B cell (primary cell): ENCODE results near the gene SUB1. TPM values are rescaled to one million over a fixed set of nuclear protein-coding genes. Genes with fewer than 3 reads are reported as not detected.

Source experiments
- ATAC-seq: fragments of 200-7000 bp; cut with Tn5 transposase; one replicate; pipeline ENCODE4 v1.10.0; 2021; ENCODE audit warnings: low read depth, mild to moderate bottlenecking, moderate number of reproducible peaks, moderate library complexity
- CTCF ChIA-PET: fragments of 350-600 bp; sonication (Branson Sonifier 250); formaldehyde crosslinking; loops from one replicate; lab custom pipeline; 2021; ENCODE audit warnings: antibody characterized with exemption, inconsistent platforms; lab: Charles Lee
- POLR2A ChIA-PET: fragments of 350-600 bp; sonication (Branson Sonifier 250); formaldehyde crosslinking; loops from one replicate; lab custom pipeline; 2021; ENCODE audit warnings: antibody characterized with exemption; lab: Charles Lee
- DNase-seq: peaks from one replicate; pipeline ENCODE4 v3.0.0; 2013
- H2AFZ ChIP-seq: 2 replicates; pipeline ENCODE4 v1.6.1; 2012; ENCODE audit warnings: mild to moderate bottlenecking, low read depth, low read length; ENCODE audit not compliant: insufficient read depth, poor library complexity, severe bottlenecking
- H3K27ac ChIP-seq, 2 donors: 1 replicate in 1 of 2; 2 replicates in 1 of 2; pipeline ENCODE4 v1.5.1; 2012 to 2013; ENCODE audit warnings: low read length in 2 of 2, mild to moderate bottlenecking in 2 of 2, moderate library complexity in 1 of 2
- H3K27me3 ChIP-seq, 4 experiments: fragments of 200-600 bp in 1 of 4; sonication (generic) in 1 of 4; replicated peaks in 1 of 4; 1 replicate in 2 of 4; 2 replicates in 2 of 4; pipeline versions ENCODE4 v1.6.1 to v1.7.0; 2013 to 2016; ENCODE audit warnings: low read length in 3 of 4, mild to moderate bottlenecking in 2 of 4, mixed read lengths in 1 of 4, moderate library complexity in 1 of 4; ENCODE audit not compliant: insufficient read depth in 4 of 4, control insufficient read depth in 3 of 4; ENCODE audit errors: control extremely low read depth in 1 of 4
- H3K36me3 ChIP-seq, 2 experiments: replicated peaks in 1 of 2; 1 replicate in 1 of 2; 2 replicates in 1 of 2; pipeline versions ENCODE4 v1.6.1 to v1.7.1; 2013; ENCODE audit warnings: low read length in 1 of 2; ENCODE audit not compliant: insufficient read depth in 2 of 2, control insufficient read depth in 1 of 2; ENCODE audit errors: control extremely low read depth in 1 of 2, extremely low read depth in 1 of 2
- H3K4me1 ChIP-seq, 2 donors: fragments of 200-600 bp in 1 of 2; sonication (generic) in 1 of 2; 1 replicate in 1 of 2; 2 replicates in 1 of 2; pipeline versions ENCODE4 v1.5.1 to v1.6.1; 2013 to 2017; ENCODE audit warnings: low read length in 2 of 2; ENCODE audit not compliant: control insufficient read depth in 2 of 2, insufficient read depth in 2 of 2
- H3K4me2 ChIP-seq: replicated peaks from 2 replicates; pipeline ENCODE3; 2012; ENCODE audit warnings: mild to moderate bottlenecking, low read depth, low read length; ENCODE audit not compliant: poor library complexity, severe bottlenecking
- H3K4me3 ChIP-seq, 5 experiments: fragments of 200-600 bp in 1 of 5; sonication (generic) in 1 of 5; 1 replicate in 3 of 5; 2 replicates in 2 of 5; pipeline versions ENCODE4 v1.5.1 to v1.7.0; 2011 to 2016; ENCODE audit warnings: low read length in 4 of 5, mild to moderate bottlenecking in 4 of 5, low read depth in 2 of 5, control low read depth in 1 of 5, moderate library complexity in 1 of 5; ENCODE audit not compliant: insufficient read depth in 1 of 5; ENCODE audit errors: control extremely low read depth in 1 of 5, extremely low read depth in 1 of 5
- H3K79me2 ChIP-seq: fragments of 200-600 bp; sonication (generic); one replicate; pipeline ENCODE4 v1.6.0; 2016; ENCODE audit warnings: low read length; ENCODE audit not compliant: control insufficient read depth, insufficient read depth
- H3K9ac ChIP-seq: fragments of 200-600 bp; sonication (generic); 2 replicates; pipeline ENCODE4 v1.6.1; 2017; ENCODE audit warnings: mild to moderate bottlenecking, low read length, moderate library complexity
- H3K9me3 ChIP-seq, 3 donors: one replicate each; pipeline versions ENCODE4 v1.6.1 to v1.7.1; 2013; ENCODE audit warnings: low read length in 2 of 3; ENCODE audit not compliant: control insufficient read depth in 2 of 3, insufficient read depth in 1 of 3; ENCODE audit errors: control extremely low read depth in 1 of 3
- H4K20me1 ChIP-seq: 2 replicates; pipeline ENCODE4 v1.6.0; 2012; ENCODE audit warnings: mild to moderate bottlenecking, low read length; ENCODE audit not compliant: insufficient read depth, control insufficient read depth, poor library complexity, severe bottlenecking
- H3K27ac Mint-ChIP-seq: one replicate; pipeline ENCODE4 v1.8.0; 2021; ENCODE audit warnings: mixed read lengths
- H3K27me3 Mint-ChIP-seq: one replicate; pipeline ENCODE4 v1.8.0; 2021; ENCODE audit warnings: mixed read lengths
- H3K4me1 Mint-ChIP-seq: one replicate; pipeline ENCODE4 v1.8.0; 2021; ENCODE audit warnings: mixed read lengths
- H3K4me3 Mint-ChIP-seq: one replicate; pipeline ENCODE4 v1.8.0; 2021; ENCODE audit warnings: mixed read lengths
- H3K9me3 Mint-ChIP-seq: one replicate; pipeline ENCODE4 v1.8.0; 2022; ENCODE audit warnings: mixed read lengths; ENCODE audit not compliant: insufficient read depth
- EZH2 ChIP-seq: IDR thresholded peaks from 2 replicates; pipeline ENCODE4 v1.6.1; 2012; ENCODE audit warnings: borderline replicate concordance, low read depth, mild to moderate bottlenecking, moderate library complexity, low read length; ENCODE audit not compliant: insufficient read depth, poor library complexity, severe bottlenecking
- WGBS: methylation state at CpG from one replicate; pipeline ENCODE4 v1.1.5; 2013; ENCODE audit warnings: missing lambda C conversion rate; ENCODE audit not compliant: insufficient coverage; 5-methylcytosine and 5-hydroxymethylcytosine counted together
- intact Hi-C: fragments of 100-400 bp; cut with micrococcal nuclease; formaldehyde crosslinking; loops from one replicate; pipeline ENCODE4 v1.10.0; 2022
- polyA plus RNA-seq: library from polyadenylated mRNA; depleted of rRNA; stranded (reverse); fragments of >200 nt; gene quantifications from 2 replicates; pipeline ENCODE4 v1.2.3, GENCODE V29; 2012
- total RNA-seq, 2 donors: library from RNA; stranded (reverse); fragments of 120-200 nt in 1 of 2; gene quantifications; 1 replicate in 1 of 2; 2 replicates in 1 of 2; pipeline versions ENCODE4 v1.2.3 to v1.2.4, GENCODE V29; 2013 to 2022
- TF ChIP-seq, protein P1 (sequence below): fragments of 200-600 bp; IDR thresholded peaks from one replicate; pipeline ENCODE4 v1.8.0; 2022; ENCODE audit warnings: antibody characterized with exemption, mild to moderate bottlenecking

The SUB1 gene
- total and polyA plus RNA-seq, 2 donors (not counting 1 experiment from before 2014, with no cell fraction given) = 55.4 to 117 TPM

DNA sequence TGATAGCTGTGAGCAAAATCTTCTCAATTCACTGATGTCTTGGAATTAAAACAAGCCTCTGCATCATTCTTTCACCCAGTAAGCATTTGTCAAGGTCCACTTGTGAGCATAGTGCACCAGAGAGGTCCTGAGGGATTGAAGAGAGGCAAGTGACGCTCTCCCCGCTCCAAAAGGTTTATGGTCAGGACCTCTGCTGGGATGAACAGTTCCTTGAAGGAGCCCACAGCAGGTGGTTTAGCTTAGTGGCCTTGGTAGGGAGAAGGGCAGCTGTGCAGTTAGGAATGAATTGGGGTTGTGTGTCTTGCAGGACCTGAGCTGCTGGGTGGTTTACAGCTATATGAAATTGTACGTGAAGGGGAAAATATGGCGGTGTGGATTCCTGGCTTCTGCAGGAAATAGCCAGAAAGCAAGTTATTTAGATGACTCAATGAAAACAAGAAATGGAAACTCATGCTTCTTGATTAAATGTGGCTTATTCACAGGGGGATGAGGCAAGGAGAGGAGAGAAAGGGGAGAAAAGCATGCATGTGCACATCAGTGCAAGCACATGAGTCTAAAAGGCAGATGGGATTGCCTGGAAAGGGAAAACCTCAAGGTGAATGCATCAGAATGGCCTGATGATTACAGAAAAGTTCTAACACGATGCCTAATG is 42.0 kb downstream of the SUB1 start:
- intact Hi-C loops = no loop called here

More for the DNA sequence above, 42.0 kb downstream of the SUB1 start:
- POLR2A ChIA-PET = no interaction called here
- H3K79me2 ChIP-seq = no peaks in the 10 kb centered on the region
- H4K20me1 ChIP-seq = no peaks in the 10 kb centered on the region
- no peak overlapping the region for H3K4me3 Mint-ChIP-seq
- H3K27ac ChIP-seq = no peak overlapping the region
- H3K4me1 ChIP-seq = no peaks in the 10 kb centered on the region
- H2AFZ ChIP-seq = no peak overlapping the region
- no peaks in the 10 kb centered on the region for H3K9me3 ChIP-seq
- no peaks in the 10 kb centered on the region for H3K36me3 ChIP-seq
- no peak overlapping the region for H3K27ac Mint-ChIP-seq
- DNase-seq (no peak), ATAC-seq (no peak)
- peaks cover 6% of the 10 kb centered on the region for H3K27me3 Mint-ChIP-seq
- H3K9me3 Mint-ChIP-seq = no peaks in the 10 kb centered on the region
- CTCF ChIA-PET = interaction anchor here (0.9 to 1.1 kb wide), 2 partner anchors 14 to 137 kb away, joined by 3 to 4 read pairs; no protein-coding TSS in a partner anchor
- no peak overlapping the region for H3K9ac ChIP-seq
- H3K4me3 ChIP-seq = no peak overlapping the region
- 89% methylated on average over 4 of the region's 5 CpGs for WGBS
- H3K4me1 Mint-ChIP-seq = no peaks in the 10 kb centered on the region
- no peaks in the 10 kb centered on the region for H3K27me3 ChIP-seq
- H3K4me2 ChIP-seq = no peak overlapping the region
- no peak for TF ChIP-seq EZH2
- TF ChIP-seq, protein P1, sequence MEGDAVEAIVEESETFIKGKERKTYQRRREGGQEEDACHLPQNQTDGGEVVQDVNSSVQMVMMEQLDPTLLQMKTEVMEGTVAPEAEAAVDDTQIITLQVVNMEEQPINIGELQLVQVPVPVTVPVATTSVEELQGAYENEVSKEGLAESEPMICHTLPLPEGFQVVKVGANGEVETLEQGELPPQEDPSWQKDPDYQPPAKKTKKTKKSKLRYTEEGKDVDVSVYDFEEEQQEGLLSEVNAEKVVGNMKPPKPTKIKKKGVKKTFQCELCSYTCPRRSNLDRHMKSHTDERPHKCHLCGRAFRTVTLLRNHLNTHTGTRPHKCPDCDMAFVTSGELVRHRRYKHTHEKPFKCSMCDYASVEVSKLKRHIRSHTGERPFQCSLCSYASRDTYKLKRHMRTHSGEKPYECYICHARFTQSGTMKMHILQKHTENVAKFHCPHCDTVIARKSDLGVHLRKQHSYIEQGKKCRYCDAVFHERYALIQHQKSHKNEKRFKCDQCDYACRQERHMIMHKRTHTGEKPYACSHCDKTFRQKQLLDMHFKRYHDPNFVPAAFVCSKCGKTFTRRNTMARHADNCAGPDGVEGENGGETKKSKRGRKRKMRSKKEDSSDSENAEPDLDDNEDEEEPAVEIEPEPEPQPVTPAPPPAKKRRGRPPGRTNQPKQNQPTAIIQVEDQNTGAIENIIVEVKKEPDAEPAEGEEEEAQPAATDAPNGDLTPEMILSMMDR = no peak
